GM19239 (cell line): ENCODE results near the gene LHX3.

Experiments
- DNase-seq: peaks from one replicate; pipeline ENCODE4 v3.0.0; 2011; ENCODE audit warnings: low spot score; ENCODE audit not compliant: insufficient read length
- FAIRE-seq: peaks from 2 replicates; lab custom pipeline; 2011; peaks lifted over from hg19 to GRCh38; lab: Jason Lieb, UNC

LHX3 gene

GRCh38 chr9:136229096-136230065 is 24.5 kb upstream of the LHX3 start:
- FAIRE-seq, result no peak
- no peak for DNase-seq

DNA sequence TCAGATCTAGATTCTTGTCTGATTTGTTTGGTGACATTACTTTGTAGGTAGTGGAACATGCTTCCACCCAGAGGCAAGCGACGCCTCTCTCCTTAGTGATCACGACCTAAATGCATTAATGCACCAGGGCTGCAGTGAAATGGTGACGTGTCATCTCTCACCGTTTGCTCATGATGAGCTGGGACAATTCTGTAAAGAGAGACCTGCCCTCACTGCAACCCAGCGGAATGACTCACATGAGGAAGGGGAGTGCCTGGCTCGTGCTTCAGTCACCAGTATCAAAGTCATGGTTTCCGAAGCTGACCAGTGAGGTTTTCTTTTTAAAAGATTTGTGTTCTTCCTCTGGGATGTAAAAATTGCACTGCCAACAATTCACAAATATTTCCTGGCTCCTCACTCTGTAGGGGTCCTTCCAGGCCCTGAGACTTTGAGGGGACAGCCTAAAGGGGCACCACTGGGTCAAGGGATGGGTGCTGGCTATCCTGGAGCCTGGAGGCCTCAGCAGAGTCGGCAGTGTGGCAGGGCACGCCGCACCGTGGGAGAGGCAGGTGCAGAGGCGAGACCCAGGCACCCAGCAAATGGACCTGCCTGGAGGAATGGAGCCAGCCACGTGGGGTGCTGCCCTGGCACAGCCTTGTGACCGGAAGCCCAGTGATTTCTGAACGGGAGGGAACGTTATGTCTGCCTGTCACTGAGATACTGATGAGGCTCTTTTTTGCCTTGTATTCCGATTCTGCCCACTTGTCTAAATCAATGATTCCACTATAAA is 23.4 kb upstream of the LHX3 start:
- FAIRE-seq (no peak), DNase-seq (no peak)

DNA sequence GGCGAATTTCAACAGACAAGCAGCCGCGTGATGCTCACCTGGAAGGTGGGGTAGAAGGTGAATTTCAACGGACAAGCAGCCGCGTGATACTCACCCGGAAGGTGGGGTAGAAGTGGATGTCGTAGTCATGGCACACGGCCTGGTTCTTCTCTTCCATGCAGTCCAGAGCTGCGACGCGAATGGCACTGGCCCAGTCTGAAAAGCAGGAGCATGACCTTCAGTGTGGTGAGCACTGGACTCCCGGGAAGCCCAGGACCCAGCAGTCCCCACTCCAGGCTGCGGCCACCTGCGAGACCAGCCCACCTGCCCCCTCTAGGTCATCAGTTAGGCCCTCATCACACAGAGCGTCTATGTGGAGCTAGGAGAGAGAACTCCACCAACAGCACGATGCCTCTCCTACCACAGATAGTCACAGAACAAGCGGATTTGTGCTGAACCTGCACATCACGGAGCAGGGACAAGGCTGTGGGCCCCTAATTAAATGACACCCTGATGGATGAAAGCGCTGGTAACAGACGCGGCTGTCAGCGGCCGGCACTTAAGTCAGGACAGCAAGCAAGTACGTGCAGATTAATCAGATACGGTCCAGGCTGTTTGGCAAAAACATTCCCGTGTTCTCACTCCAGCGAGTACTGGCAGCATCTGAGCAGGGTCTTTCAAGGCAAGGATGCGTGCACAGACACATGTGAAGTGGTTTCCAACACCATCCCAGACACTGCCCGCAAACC is 21.9 kb upstream of the LHX3 start:
- DNase-seq (no peak), FAIRE-seq (no peak)

GRCh38 chr9:136225748-136226679 is 21.1 kb upstream of the LHX3 start:
- FAIRE-seq (peak; percentile 92), DNase-seq (peak; percentile 95)

- FAIRE-seq, result no peak
These were observed 20.4 kb upstream of the LHX3 start for GRCh38 chr9:136225366-136225747.

DNA sequence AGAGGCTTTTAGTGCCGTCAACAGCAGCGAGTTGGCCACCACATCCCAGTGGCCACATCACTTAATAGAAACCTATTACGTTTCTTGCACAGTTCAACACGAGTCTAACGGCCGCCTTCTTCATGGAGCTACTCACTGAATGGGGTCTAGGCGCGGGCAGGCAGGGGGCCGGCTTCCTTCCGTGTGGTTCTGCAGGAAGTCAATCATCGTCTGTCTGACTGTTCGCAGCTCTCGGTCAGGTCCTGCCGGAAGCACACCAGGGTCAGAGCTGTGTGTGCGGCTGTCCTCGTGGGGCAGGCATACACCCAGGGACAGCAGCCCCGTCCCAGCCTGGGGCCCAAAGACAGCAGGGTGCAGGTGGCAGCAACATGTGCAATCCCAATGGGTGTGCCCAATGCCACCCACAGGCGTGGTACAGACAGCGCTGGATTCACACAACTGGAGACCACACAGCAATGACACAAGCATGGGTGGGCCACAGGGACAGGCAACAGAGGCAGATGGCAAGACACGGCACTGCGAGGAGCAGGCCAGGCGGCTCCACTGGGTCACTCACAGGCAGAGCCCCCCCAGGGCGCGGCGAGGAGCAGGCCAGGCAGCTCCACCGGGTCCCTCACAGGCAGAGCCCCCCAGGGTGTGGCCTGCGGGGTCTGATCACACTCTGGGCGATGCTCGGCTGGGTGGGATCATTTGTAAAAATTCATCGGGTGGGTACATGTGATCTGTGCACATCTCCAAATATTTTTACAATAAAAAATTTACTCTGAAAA is 19.1 kb upstream of the LHX3 start:
- no peak for DNase-seq
- no peak for FAIRE-seq

More at GRCh38 chr9:136225366-136225747, 20.4 kb upstream of the LHX3 start:
- peak; percentile 77 for DNase-seq

DNA sequence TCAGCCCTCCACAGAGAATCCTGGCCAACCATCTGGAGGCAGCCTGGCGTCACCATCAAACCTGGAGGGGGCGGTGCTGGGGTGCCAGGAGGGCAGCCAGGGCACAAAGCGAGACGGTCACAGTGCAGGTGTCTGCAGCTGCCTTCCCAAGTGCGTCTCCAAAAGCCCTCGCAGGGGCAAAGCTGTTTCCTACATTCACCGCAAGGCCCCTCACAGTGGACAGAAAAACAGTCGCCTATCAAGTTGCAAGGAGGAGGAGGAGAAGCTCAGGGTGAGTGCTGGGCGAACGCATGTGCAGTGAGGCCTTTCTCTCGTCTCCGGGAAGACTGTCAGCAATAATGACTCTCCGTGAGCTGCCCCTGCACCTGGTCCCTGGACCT is 18.0 kb upstream of the LHX3 start:
- DNase-seq (no peak), FAIRE-seq (no peak)

DNA sequence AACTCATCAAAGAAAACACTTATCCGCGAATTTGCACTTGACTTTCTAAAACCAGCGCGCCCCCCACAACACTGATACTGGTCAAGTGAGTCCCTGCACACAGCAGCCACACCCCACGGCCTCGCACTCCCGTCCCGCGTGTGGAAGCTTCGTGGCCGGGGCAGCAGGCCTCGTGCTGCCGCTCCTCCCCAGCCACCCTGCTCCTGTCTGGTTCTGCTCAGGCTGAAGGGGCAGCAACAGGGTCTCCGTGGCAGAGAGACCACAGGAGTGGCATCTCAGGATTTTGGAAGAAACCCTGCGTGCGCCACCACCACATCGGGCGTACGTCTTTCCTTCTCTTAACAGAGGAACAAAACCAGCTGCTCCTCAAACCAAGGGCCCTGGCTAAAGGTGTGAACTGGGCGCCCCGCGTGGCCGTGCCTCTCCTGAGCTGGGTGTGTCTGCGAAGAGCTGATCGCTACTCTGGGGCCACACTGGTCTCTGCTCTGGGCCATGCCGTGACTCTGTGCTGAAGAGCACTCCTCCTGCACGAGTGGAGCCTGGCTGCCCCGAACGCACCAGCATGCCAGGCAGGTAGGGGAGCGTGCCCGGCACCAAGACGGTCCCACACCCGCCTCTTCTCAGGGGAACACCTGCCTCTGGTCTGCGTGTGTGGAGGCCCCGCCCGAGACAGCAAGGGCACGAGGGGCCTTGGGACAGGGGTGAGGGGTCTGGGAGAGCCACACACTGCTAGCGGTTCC is 17.4 kb upstream of the LHX3 start:
- no peak for DNase-seq
- FAIRE-seq, result no peak

- FAIRE-seq (no peak), DNase-seq (no peak)
These were observed 15.2 kb upstream of the LHX3 start for GRCh38 chr9:136220017-136220729.

GRCh38 chr9:136219276-136219675 is 14.3 kb upstream of the LHX3 start:
- DNase-seq (no peak), FAIRE-seq (no peak)

DNA sequence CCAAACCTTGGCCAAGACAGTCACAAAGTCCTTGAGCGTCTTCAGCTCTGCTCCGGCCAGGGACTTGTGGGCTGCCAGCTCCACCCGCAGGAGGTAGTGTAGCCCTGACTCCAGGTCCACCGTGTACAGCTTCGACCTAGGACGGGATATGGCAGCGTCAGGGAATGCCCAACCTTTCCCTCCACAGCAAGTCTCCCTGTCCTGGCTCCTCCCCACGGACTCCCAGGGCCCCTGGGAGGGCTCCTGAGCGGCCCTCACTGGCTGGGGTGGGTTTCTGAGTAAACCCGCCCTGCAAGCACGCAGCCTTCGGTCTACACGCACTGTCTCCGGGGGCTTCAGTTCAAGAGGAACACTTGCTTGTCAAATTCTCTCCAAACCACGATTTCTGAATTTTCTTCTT is 13.7 kb upstream of the LHX3 start:
- no peak for DNase-seq
- FAIRE-seq, result no peak

DNA sequence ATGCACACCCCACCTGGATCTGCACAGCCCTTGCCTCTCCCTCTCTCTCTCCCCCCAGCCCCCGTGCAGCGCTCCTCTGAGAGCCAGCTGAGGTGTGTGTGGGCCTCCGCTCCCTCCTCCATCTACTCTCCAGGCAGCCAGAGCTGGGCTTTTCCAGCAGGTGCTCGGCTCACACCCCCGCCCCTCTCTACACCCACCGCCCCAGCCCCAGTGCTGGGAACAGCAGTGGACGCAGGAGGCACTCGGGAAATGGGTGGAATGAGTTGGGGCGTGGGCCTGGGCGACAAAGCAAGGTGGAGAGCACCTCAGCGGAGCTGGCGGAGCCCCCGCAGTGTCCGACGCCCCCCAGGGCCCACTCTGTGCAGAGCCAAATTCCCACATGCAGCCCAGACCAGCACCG is 13.3 kb upstream of the LHX3 start:
- FAIRE-seq (no peak), DNase-seq (no peak)

DNA sequence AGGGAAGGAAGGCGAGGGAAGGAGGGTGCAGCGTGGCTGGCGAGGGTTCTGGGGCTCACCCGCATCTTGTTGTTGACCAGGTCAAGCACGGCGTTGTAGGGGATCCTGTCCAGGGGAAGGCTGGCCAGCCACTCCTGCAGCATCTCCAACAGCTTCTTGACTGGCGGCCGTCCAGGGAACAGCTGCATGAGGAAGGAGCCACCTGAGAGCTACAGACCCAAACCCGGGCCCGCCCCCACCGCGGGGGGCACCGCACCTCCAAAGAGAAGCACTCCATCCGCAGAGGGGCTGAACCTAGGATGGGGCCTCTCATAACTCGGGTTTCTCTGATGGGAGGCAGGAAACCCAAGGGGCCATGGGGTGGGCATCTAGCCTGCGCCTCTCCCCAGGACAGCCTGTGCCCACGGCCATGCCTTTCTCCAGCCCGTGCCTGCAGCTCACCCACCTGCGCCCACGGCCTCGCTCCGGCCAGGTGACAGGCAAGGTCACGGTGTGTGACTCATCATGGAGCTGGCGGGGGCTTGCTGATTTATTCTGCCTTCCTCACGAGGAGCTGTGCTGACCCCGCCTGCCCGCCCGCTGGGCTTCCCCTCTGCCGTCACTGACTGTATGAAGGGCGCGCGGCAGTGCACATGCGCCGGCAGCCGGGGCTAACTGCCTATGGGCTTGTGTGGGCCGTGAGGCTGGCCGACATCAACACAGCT is 11.8 kb upstream of the LHX3 start:
- DNase-seq (no peak), FAIRE-seq (no peak)

DNA sequence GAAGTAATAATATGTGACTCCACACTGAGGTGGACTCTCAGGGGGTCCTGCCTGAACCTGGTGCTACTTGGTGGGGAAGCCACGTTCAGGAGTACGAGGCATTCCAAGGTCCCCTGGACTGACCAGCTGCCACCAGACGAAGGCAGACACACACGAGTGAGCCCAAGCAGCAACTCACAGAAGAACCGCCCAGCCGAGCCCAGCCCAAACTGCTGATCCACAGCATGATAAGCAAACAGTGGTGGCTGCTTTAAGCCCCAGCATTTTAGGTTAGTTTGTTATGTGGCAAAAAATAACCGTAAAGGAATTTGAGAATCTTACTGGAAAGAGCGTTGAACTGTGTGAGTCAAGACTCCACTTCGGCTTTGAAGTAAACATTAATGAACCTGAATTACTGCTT is 8.8 kb upstream of the LHX3 start:
- FAIRE-seq, result no peak
- no peak for DNase-seq

DNA sequence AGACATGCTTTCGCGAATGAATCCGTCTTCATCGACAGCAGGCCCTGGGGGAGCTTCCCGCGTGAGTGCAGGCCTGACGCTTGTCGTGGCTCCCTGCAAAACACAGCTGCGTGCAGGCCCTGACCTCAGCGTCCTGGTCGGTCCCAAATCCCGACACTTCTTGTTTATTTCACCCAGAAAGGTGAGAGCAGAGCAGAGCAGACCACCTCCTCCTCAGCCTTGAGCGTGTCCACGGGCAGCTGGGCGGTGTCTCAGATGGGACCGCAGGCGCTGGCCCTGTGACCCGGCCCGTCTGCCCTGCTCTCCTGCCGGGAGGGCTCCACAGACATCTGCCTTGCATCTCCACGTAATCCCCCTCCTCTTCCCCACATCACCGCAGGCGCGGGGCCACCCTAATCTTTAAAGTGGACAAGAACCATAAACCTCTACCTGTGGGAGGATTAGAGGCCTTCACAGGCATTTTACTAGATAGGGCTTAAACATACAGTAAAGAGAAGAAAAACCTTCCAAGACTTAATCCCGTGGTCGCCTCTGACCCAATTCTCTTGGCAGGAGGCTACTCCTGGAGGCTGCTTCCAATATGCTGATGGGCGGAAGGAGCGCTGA is 7.5 kb upstream of the LHX3 start:
- no peak for DNase-seq
- FAIRE-seq, result no peak

DNA sequence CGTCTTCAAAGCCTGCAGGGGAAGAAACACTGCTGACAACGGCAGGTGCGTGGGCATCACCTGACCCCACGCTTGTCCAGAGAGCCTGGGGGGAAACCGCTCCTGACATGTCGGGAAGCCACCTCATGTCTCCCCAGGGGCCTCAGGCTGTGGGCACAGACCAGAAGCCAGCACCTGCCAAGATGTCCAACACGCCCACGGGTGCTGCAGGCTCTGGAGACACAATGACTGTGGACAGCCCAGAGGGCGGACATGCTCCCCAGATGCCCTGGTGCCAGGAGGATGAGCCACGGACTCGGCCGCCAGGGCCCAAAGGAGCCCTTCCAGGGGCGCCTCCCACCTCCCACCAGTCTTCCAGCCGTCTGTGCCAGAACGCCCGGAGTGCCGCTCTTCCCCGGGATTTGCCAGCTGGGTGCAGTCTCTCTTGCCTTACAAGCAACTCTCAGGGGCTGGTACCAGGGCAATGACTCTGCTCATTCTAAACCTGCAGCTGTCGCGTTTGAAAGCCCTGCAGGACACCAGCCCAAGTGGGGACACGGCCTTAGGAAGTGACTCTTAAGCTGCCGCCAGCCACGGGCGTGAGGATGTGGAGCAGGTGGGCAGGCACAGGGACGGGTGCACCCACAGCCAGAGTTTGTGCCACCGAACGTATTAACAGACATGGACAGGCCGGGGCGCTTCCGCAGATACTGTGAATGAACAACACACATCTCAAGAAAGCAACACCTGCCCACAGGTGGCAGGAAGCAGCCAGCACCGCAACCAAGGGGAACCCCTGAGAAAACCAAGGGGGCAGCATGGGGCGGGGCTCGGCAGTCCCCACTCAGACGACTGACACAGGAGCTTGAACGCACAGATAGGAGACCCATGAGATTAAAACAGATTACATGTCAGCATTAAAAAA is 6.8 kb upstream of the LHX3 start:
- FAIRE-seq (no peak), DNase-seq (no peak)
